ENCODE results near the gene SLC35F6.
"Not testable (repeated sequence)": the region's sequence is repeated elsewhere in the genome, so short reads cannot be mapped to it uniquely, and the experiment has no call there.

SLC35F6 gene

GRCh38 chr2:26756337-26756736 lies 7.7 kb upstream of the SLC35F6 start:
- no peak for DNase-seq (ENCODE audit: low spot score)

GRCh38 chr2:26757873-26758789 lies 6.0 kb upstream of the SLC35F6 start:
- DNase-seq (ENCODE audit: low spot score) = peak; percentile 81

- no peak for DNase-seq (ENCODE audit: low spot score)
These were observed 5.2 kb upstream of the SLC35F6 start for GRCh38 chr2:26758790-26759321.

- no peak for DNase-seq (ENCODE audit: low spot score)
These were observed 4.2 kb upstream of the SLC35F6 start for GRCh38 chr2:26759845-26760244.

- not testable (repeated sequence) for DNase-seq (ENCODE audit: low spot score)
These were observed 3.1 kb upstream of the SLC35F6 start for GRCh38 chr2:26760991-26761390.

- DNase-seq (ENCODE audit: low spot score) = no peak
These were observed 1.1 kb upstream of the SLC35F6 start for GRCh38 chr2:26763019-26763418.

GRCh38 chr2:26764906-26765305 lies 822 bp downstream of the SLC35F6 start:
- no peak for DNase-seq (ENCODE audit: low spot score)

GRCh38 chr2:26765475-26766200 lies 1.6 kb downstream of the SLC35F6 start:
- no peak for DNase-seq (ENCODE audit: low spot score)

- DNase-seq (ENCODE audit: low spot score) = no peak
These were observed 3.0 kb downstream of the SLC35F6 start for GRCh38 chr2:26767129-26767528.

- no peak for DNase-seq (ENCODE audit: low spot score)
These were observed 3.9 kb downstream of the SLC35F6 start for GRCh38 chr2:26767894-26768487.

GRCh38 chr2:26768759-26769088 lies 4.6 kb downstream of the SLC35F6 start:
- no peak for DNase-seq (ENCODE audit: low spot score)

- no peak for DNase-seq (ENCODE audit: low spot score)
These were observed 5.1 kb downstream of the SLC35F6 start for GRCh38 chr2:26769089-26769761.

GRCh38 chr2:26770986-26771586 lies 7.0 kb downstream of the SLC35F6 start:
- DNase-seq (ENCODE audit: low spot score) = peak; percentile 40

GRCh38 chr2:26772064-26773001 lies 8.2 kb downstream of the SLC35F6 start:
- DNase-seq (ENCODE audit: low spot score) = no peak

GRCh38 chr2:26776195-26776800 lies 12.2 kb downstream of the SLC35F6 start:
- DNase-seq (ENCODE audit: low spot score) = no peak

- no peak for DNase-seq (ENCODE audit: low spot score)
These were observed 14.0 kb downstream of the SLC35F6 start for GRCh38 chr2:26778098-26778497.

- no peak for DNase-seq (ENCODE audit: low spot score)
These were observed 14.4 kb downstream of the SLC35F6 start for GRCh38 chr2:26778507-26778906.

- DNase-seq (ENCODE audit: low spot score) = no peak
These were observed 16.2 kb downstream of the SLC35F6 start for GRCh38 chr2:26780203-26780760.

GRCh38 chr2:26782876-26783704 lies 19.0 kb downstream of the SLC35F6 start:
- DNase-seq (ENCODE audit: low spot score) = no peak

Data from COLO829 (cell line).